Measurements from ENCODE around the gene EEF1AKMT3. TPM values are rescaled to one million over a fixed set of nuclear protein-coding genes. Genes with fewer than 3 reads are reported as not detected.

The EEF1AKMT3 gene
- polyA plus RNA-seq, 2 of the 4 experiments (the other 2 are of a cell fraction) = 7.3 to 15.8 TPM

DNA sequence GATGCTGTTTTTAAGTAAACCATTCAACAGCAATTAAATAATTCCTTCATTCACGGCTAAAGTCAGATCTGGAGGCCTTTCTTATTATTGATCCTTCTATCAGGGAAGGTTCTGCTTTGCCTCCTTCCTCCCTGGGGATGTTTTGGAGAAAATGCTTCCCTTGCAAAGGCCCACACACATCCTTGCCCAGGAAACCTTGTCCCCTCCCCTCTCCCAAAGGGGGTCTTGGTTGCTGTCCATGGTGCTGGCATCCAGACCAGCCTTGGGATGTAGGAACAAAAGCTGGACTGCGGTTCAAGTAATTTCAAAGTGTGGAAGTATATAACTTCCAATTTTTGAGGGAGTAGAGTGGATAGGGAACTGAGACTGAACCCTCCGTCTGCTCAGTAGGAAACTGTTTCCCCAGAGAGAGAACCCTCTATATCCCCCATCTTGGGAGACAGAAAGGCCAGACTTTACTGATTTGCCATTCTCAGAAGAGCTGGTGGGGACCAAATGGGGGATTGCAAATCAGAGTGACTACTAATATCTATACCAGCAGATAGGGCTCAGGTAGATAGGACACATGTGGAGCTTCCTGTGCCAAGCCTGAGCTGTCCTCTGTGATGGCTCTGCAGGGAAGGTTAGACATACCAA lies 11.9 kb upstream of the EEF1AKMT3 start:
- ChIA-PET POLR2A (interaction anchor here (1.9 kb wide), 1 partner anchor 12 kb away, joined by 6 read pairs; the partner anchor contains the start of genes EEF1AKMT3 and METTL1), CTCF (interaction anchor here (0.9 to 2.5 kb wide), 9 partner anchors 10 to 177 kb away, joined by 3 to 16 read pairs (median 6); partner anchors contain the start of genes AVIL, TSFM and TSPAN31)
- Histone ChIP-seq H3K4me1 (peaks cover 14% of the 10 kb centered on the region), H3K9me3 (no peaks in the 10 kb centered on the region), H3K4me3 (no peak overlapping the region), H3K27ac (no peak overlapping the region), H3K4me2 (no peak overlapping the region)
- no peak for DNase-seq (ENCODE audit: low read depth in 1 of 2, low spot score in 1 of 2)
- FAIRE-seq = no peak
- ATAC-seq = no peak
- 83% methylated on average over 3 of the region's 3 CpGs for WGBS (ENCODE audit: missing lambda C conversion rate)
- TF ChIP-seq, protein P1, sequence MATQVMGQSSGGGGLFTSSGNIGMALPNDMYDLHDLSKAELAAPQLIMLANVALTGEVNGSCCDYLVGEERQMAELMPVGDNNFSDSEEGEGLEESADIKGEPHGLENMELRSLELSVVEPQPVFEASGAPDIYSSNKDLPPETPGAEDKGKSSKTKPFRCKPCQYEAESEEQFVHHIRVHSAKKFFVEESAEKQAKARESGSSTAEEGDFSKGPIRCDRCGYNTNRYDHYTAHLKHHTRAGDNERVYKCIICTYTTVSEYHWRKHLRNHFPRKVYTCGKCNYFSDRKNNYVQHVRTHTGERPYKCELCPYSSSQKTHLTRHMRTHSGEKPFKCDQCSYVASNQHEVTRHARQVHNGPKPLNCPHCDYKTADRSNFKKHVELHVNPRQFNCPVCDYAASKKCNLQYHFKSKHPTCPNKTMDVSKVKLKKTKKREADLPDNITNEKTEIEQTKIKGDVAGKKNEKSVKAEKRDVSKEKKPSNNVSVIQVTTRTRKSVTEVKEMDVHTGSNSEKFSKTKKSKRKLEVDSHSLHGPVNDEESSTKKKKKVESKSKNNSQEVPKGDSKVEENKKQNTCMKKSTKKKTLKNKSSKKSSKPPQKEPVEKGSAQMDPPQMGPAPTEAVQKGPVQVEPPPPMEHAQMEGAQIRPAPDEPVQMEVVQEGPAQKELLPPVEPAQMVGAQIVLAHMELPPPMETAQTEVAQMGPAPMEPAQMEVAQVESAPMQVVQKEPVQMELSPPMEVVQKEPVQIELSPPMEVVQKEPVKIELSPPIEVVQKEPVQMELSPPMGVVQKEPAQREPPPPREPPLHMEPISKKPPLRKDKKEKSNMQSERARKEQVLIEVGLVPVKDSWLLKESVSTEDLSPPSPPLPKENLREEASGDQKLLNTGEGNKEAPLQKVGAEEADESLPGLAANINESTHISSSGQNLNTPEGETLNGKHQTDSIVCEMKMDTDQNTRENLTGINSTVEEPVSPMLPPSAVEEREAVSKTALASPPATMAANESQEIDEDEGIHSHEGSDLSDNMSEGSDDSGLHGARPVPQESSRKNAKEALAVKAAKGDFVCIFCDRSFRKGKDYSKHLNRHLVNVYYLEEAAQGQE (IDR thresholded peaks at IDR 0.05) = peak; percentile 91
- TF ChIP-seq CBX8 (IDR thresholded peaks at IDR 0.05) (no peak), EHMT2 (IDR thresholded peaks at IDR 0.05; ENCODE audit: low read depth) (0 out of 2 replicates have a peak, but pooled peaks have one; percentile 21)

DNA sequence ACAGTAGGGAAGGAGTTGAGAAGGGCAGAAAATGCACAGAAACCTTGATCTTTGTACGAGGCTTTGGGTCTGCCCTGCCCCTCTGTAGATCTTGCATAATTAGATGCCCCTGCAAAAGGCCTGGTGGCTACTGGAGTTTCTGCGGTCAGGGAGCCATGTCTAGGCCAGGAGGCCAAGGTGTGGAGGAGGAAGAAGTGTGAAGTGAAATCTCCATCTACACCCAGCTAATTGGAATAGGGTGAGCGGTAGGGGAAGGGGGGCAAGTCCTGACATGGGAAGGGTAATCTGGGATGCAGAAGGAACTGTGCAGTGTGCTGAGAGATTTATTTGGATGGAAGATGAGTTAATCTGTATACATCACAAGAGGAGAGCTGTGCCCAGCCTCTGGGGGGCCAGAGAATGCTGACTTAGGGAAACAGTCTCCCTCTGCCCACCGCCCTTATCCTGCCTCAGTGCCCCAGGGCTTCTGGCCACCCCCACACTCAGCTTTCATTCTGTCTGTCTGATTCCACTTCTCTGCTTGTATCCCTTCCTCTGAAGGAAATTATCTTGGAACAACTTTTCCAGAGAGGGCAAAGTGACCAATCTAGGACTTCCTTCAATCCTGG lies 10.9 kb upstream of the EEF1AKMT3 start:
- Histone ChIP-seq H3K27ac (no peak overlapping the region), H3K4me1 (peaks cover 18% of the 10 kb centered on the region), H3K9me3 (no peaks in the 10 kb centered on the region), H3K4me3 (no peak overlapping the region), H3K4me2 (no peak overlapping the region)
- ATAC-seq (no peak), DNase-seq (ENCODE audit: low read depth in 1 of 2, low spot score in 1 of 2) (no peak), FAIRE-seq (no peak)
- ChIA-PET POLR2A (no interaction called here), CTCF (interaction anchor here (0.9 to 2.5 kb wide), 4 partner anchors 14 to 178 kb away, joined by 3 to 6 read pairs (median 3); partner anchors contain the start of gene TSFM)
- WGBS (ENCODE audit: missing lambda C conversion rate) = 71% methylated on average over 4 of the region's 4 CpGs
- TF ChIP-seq MAFK (IDR thresholded peaks at IDR 0.05; ENCODE audit: partially characterized antibody) (peak; percentile 78), BHLHE40 (IDR thresholded peaks at IDR 0.05; ENCODE audit: low read depth, low read length) (no peak)
- TF ChIP-seq, protein P2, sequence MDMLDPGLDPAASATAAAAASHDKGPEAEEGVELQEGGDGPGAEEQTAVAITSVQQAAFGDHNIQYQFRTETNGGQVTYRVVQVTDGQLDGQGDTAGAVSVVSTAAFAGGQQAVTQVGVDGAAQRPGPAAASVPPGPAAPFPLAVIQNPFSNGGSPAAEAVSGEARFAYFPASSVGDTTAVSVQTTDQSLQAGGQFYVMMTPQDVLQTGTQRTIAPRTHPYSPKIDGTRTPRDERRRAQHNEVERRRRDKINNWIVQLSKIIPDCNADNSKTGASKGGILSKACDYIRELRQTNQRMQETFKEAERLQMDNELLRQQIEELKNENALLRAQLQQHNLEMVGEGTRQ (IDR thresholded peaks at IDR 0.05) = no peak

DNA sequence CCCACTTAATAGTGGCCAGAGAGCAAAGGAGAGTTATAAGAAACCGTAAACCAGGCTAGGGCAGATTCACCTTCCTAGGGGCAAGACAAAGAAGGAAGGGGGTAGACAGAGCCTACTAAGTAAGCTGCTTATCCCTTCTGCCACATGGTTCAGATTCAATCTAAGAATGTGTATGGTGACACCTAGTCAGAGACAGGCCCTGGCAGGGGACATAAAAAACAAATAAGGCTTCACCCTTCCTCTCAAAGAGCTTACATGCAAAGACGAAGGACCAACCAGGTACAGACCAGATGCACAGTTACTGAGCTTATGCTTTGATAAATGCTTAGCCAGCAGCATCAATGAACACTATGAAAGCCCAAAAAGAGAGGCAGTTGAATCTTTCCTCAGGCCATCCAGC lies 10.0 kb upstream of the EEF1AKMT3 start:
- no peak for FAIRE-seq
- CTCF ChIA-PET = interaction anchor here (2.5 kb wide), 1 partner anchor 20 kb away, joined by 6 read pairs; the partner anchor contains the start of gene TSFM
- no peak overlapping the region for H3K4me2 ChIP-seq
- H3K4me1 ChIP-seq = peaks cover 25% of the 10 kb centered on the region
- POLR2A ChIA-PET = interaction anchor here (0.7 kb wide), 1 partner anchor 10 kb away, joined by 3 read pairs; the partner anchor contains the start of genes EEF1AKMT3 and METTL1
- no peak overlapping the region for H3K27ac ChIP-seq
- no peak for TF ChIP-seq NFE2L2 (conservative IDR thresholded peaks at IDR 0.05; ENCODE audit: low read length)
- no peak for TF ChIP-seq BHLHE40 (IDR thresholded peaks at IDR 0.05; ENCODE audit: low read depth, low read length)
- TF ChIP-seq, protein P3, sequence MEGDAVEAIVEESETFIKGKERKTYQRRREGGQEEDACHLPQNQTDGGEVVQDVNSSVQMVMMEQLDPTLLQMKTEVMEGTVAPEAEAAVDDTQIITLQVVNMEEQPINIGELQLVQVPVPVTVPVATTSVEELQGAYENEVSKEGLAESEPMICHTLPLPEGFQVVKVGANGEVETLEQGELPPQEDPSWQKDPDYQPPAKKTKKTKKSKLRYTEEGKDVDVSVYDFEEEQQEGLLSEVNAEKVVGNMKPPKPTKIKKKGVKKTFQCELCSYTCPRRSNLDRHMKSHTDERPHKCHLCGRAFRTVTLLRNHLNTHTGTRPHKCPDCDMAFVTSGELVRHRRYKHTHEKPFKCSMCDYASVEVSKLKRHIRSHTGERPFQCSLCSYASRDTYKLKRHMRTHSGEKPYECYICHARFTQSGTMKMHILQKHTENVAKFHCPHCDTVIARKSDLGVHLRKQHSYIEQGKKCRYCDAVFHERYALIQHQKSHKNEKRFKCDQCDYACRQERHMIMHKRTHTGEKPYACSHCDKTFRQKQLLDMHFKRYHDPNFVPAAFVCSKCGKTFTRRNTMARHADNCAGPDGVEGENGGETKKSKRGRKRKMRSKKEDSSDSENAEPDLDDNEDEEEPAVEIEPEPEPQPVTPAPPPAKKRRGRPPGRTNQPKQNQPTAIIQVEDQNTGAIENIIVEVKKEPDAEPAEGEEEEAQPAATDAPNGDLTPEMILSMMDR (IDR thresholded peaks at IDR 0.05) = no peak
- 73% methylated on average over 2 of the region's 2 CpGs for WGBS (ENCODE audit: missing lambda C conversion rate)
- H3K4me3 ChIP-seq = no peak overlapping the region
- no peak for ATAC-seq
- H3K9me3 ChIP-seq = no peaks in the 10 kb centered on the region
- no peak for DNase-seq (ENCODE audit: low read depth in 1 of 2, low spot score in 1 of 2)
